HL-60 (cell line): ENCODE data around the gene HS3ST5.

Source experiments
- DNase-seq, 2 experiments: peaks; one replicate each; pipeline ENCODE4 v3.0.0-alpha.2; 2010 to 2020; ENCODE audit warnings: low read depth in 1 of 2, low spot score in 1 of 2
- H3K27ac ChIP-seq: fragments of 250-450 bp; sonication (Bioruptor Pico); replicated peaks from 2 replicates; pipeline ENCODE4 v1.5.1; 2020; ENCODE audit warnings: mild to moderate bottlenecking, moderate library complexity
- H3K27me3 ChIP-seq: fragments of 250-450 bp; sonication (Bioruptor Pico); 2 replicates; pipeline ENCODE4 v1.5.1; 2021; ENCODE audit warnings: mild to moderate bottlenecking, moderate library complexity; ENCODE audit not compliant: insufficient read depth, poor library complexity, severe bottlenecking
- H3K4me3 ChIP-seq: replicated peaks from 2 replicates; pipeline ENCODE4 v1.5.1; 2011; ENCODE audit warnings: mild to moderate bottlenecking, control low read depth, low read length; ENCODE audit not compliant: insufficient read depth
- CTCF ChIP-seq: IDR thresholded peaks from one replicate; pipeline ENCODE4 v1.5.1; 2011; ENCODE audit warnings: low read length, control low read depth, inconsistent platforms; ENCODE audit not compliant: insufficient read depth
- GABPA ChIP-seq: IDR thresholded peaks from 2 replicates; pipeline ENCODE4 v1.6.1; 2012; ENCODE audit warnings: low read depth
- POLR2AphosphoS5 ChIP-seq: IDR thresholded peaks from 2 replicates; pipeline ENCODE4 v1.6.1; 2012; ENCODE audit warnings: low read depth
- REST ChIP-seq: IDR thresholded peaks from 2 replicates; pipeline ENCODE4 v1.6.1; 2012; ENCODE audit warnings: low read depth; ENCODE audit not compliant: insufficient replicate concordance
- SPI1 ChIP-seq: IDR thresholded peaks from 2 replicates; pipeline ENCODE4 v1.6.1; 2012; ENCODE audit warnings: low read depth, mild to moderate bottlenecking, borderline replicate concordance

HS3ST5 gene

GRCh38 chr6:114084327-114084890, 258.4 kb downstream of the HS3ST5 start:
- DNase-seq: no peak
- Histone ChIP-seq H3K27me3 (no peaks in the 10 kb centered on the region), H3K4me3 (no peak overlapping the region), H3K27ac (no peak overlapping the region)
- no peak for TF ChIP-seq POLR2AphosphoS5
- no peak for TF ChIP-seq REST
- TF ChIP-seq SPI1: no peak
- TF ChIP-seq GABPA: no peak
- TF ChIP-seq CTCF: no peak

GRCh38 chr6:114083251-114083650, 259.6 kb downstream of the HS3ST5 start:
- TF ChIP-seq REST: no peak
- TF ChIP-seq POLR2AphosphoS5: no peak
- no peak for TF ChIP-seq CTCF
- TF ChIP-seq SPI1: no peak
- TF ChIP-seq GABPA: no peak
- Histone ChIP-seq H3K27ac (no peak overlapping the region), H3K27me3 (no peaks in the 10 kb centered on the region), H3K4me3 (no peak overlapping the region)
- DNase-seq: no peak

- Histone ChIP-seq H3K4me3 (no peak overlapping the region), H3K27me3 (no peaks in the 10 kb centered on the region), H3K27ac (no peak overlapping the region)
- DNase-seq: no peak
- TF ChIP-seq CTCF (no peak), SPI1 (no peak), GABPA (no peak), REST (no peak), POLR2AphosphoS5 (no peak)
Observed at GRCh38 chr6:114081730-114082129, 261.1 kb downstream of the HS3ST5 start.
